Measurements from ENCODE around the gene UBIAD1.

The UBIAD1 gene

DNA sequence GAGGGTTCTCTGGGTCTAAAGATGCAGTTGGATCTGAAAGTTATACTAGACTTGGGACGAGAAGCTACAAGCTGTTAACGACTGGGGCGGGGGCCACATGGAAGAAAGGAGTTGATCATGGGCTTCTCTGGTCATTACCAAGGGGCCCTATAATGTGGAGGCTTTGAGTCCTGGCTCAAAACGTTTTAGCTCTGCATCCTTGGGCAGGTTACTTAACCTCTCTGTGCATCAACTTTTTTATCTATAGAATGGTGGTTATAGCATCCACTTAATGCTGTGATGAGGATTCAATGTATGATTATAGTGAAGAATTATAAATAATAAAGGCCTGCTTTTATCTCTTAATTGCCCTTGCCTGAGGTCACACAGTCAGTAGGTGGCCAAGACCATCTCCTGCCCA is 53.1 kb downstream of the UBIAD1 start:
- no peaks in the 10 kb centered on the region for H3K9me3 ChIP-seq (ENCODE audit: control insufficient read depth, low read length)
- no peak for DNase-seq
- H3K36me3 ChIP-seq (ENCODE audit: control insufficient read depth, insufficient read depth, low read length) = no peaks in the 10 kb centered on the region

DNA sequence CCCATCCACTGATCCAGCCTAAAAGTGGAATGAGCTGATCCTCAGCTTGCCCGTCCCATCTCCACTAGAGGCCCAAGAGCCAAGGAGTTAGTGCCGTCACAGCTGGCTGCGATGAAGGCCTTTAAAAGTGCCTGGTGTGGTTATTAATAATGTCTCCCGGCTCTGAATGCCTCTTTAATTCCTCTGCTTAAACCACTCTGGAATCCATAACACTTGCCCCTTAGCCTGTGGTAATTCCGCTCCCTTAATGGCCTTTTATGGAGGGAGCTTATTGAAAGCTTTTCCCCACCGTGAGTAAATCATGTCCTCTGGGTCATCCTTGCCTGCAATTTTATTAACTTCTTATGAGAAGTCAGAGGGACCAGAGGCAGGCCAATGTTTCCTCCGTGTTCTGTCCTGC is 55.4 kb downstream of the UBIAD1 start:
- no peak for DNase-seq
- Histone ChIP-seq H3K9me3 (ENCODE audit: control insufficient read depth, low read length) (no peaks in the 10 kb centered on the region), H3K4me1 (ENCODE audit: control insufficient read depth, insufficient read depth, low read length, poor library complexity, severe bottlenecking) (no peaks in the 10 kb centered on the region), H3K36me3 (ENCODE audit: control insufficient read depth, insufficient read depth, low read length) (no peaks in the 10 kb centered on the region), H3K27ac (ENCODE audit: insufficient read depth, low read length, poor library complexity, severe bottlenecking) (no peak overlapping the region), H3K27me3 (replicated peaks; ENCODE audit: control insufficient read depth, insufficient read depth, low read length, poor library complexity, severe bottlenecking) (no peaks in the 10 kb centered on the region), H3K4me3 (ENCODE audit: insufficient read depth, low read depth, low read length, poor library complexity, severe bottlenecking) (no peak overlapping the region)

More for the DNA sequence above, 53.1 kb downstream of the UBIAD1 start:
- Histone ChIP-seq H3K4me1 (ENCODE audit: control insufficient read depth, insufficient read depth, low read length, poor library complexity, severe bottlenecking) (no peaks in the 10 kb centered on the region), H3K4me3 (ENCODE audit: insufficient read depth, low read depth, low read length, poor library complexity, severe bottlenecking) (no peak overlapping the region), H3K27me3 (replicated peaks; ENCODE audit: control insufficient read depth, insufficient read depth, low read length, poor library complexity, severe bottlenecking) (no peaks in the 10 kb centered on the region), H3K27ac (ENCODE audit: insufficient read depth, low read length, poor library complexity, severe bottlenecking) (no peak overlapping the region)

DNA sequence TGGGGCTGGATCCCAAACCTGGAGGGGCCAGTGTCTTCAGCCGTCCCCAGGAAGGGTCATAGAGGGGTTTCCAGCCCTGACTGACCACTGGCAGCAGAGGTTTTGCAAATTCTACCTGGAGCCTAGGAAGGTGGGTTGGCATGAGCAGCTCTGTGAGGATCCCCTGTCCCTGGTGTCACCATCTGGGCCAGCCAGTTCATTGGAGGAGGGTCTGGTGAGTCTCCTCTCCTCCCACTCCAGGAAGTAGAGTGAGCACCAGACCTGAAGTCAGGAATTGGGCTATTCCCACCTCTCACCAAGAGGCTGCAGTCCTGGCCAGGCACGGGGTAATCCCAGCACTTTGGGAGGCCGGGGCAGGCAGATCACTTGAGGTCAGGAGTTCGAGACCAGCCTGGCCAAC is 57.4 kb downstream of the UBIAD1 start:
- H3K4me1 ChIP-seq (ENCODE audit: control insufficient read depth, insufficient read depth, low read length, poor library complexity, severe bottlenecking) = no peaks in the 10 kb centered on the region
- no peaks in the 10 kb centered on the region for H3K27me3 ChIP-seq (replicated peaks; ENCODE audit: control insufficient read depth, insufficient read depth, low read length, poor library complexity, severe bottlenecking)

DNA sequence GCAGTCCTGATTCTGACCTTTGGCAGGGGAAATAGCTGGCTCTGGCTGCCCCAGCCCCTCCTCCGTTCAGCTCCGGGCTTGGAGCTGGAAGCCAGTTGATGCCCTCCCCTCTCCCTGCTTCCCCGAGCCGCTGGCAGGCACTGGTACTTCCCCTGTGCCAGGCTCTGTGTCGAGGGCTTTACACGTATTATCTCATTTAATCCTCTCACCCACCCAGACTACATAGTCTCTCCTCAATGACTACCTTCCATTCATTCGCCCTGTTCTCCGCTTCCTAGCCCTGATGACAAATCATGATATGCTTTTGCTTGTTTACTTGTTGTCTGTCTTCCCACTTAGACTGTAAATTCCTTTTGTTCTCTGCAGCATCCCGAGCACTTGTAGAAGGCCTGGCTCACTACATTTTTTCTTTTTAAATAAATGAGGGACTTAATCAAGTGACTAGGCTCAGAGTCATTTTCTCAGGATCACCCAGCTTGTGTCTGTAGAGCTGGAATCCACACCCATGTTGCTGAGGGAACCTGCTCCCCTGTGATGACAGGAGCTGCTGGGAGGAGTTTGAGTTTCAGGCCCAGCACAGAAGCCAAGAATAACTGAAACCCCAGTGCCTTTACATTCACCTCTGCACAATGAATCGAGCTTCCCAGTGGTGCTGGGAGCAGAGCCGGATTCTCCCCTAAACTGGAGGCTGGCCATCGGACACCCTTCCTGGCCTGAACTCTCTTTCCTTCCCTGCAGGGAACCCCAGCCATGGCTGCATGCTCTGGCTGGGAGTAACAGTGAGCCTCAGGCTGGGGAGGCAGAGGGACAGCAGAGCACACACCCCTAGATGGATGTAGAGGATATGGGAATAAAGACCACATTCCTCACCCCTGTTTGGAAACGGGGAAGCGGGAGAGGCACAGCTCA is 58.3 kb downstream of the UBIAD1 start:
- H3K4me1 ChIP-seq (ENCODE audit: control insufficient read depth, insufficient read depth, low read length, poor library complexity, severe bottlenecking) = no peaks in the 10 kb centered on the region
- no peak overlapping the region for H3K4me3 ChIP-seq (ENCODE audit: insufficient read depth, low read depth, low read length, poor library complexity, severe bottlenecking)
- H3K27ac ChIP-seq (ENCODE audit: insufficient read depth, low read length, poor library complexity, severe bottlenecking) = no peak overlapping the region
- H3K27me3 ChIP-seq (replicated peaks; ENCODE audit: control insufficient read depth, insufficient read depth, low read length, poor library complexity, severe bottlenecking) = no peaks in the 10 kb centered on the region
- no peak for DNase-seq
- H3K9me3 ChIP-seq (ENCODE audit: control insufficient read depth, low read length) = no peaks in the 10 kb centered on the region
- no peaks in the 10 kb centered on the region for H3K36me3 ChIP-seq (ENCODE audit: control insufficient read depth, insufficient read depth, low read length)

More for the DNA sequence above, 57.4 kb downstream of the UBIAD1 start:
- no peak for DNase-seq
- H3K27ac ChIP-seq (ENCODE audit: insufficient read depth, low read length, poor library complexity, severe bottlenecking) = no peak overlapping the region
- no peaks in the 10 kb centered on the region for H3K36me3 ChIP-seq (ENCODE audit: control insufficient read depth, insufficient read depth, low read length)
- H3K9me3 ChIP-seq (ENCODE audit: control insufficient read depth, low read length) = no peaks in the 10 kb centered on the region
- H3K4me3 ChIP-seq (ENCODE audit: insufficient read depth, low read depth, low read length, poor library complexity, severe bottlenecking) = no peak overlapping the region

DNA sequence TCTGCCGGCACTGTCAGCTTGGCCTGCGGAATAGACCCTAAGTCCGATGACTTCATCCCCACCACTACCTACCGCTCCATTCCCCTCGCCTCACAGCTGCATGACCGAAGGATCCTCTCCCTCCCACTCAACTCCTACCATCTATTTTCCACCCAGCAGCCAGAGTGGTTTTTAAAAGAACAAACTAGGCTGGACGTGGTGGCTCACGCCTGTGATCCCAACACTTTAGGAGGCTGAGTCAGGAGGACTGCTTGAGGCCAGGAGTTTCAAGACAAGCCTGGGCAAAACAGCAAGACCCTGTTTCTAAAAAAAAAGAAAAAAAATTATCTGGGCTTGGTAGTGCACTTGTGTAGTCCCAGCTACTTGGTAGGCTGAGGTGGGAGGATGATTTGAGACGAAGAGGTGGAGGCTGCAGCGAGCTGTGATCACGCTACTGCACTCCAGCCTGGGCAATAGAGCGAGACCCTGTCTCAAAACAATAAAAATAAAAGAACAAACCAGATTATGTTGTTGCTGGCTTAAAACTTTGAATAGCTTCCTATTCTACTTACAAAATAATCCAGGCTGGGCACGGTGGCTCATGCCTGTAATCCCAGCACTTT is 59.0 kb downstream of the UBIAD1 start:
- DNase-seq = no peak
- Histone ChIP-seq H3K27me3 (replicated peaks; ENCODE audit: control insufficient read depth, insufficient read depth, low read length, poor library complexity, severe bottlenecking) (no peaks in the 10 kb centered on the region), H3K36me3 (ENCODE audit: control insufficient read depth, insufficient read depth, low read length) (no peaks in the 10 kb centered on the region), H3K27ac (ENCODE audit: insufficient read depth, low read length, poor library complexity, severe bottlenecking) (no peak overlapping the region), H3K4me3 (ENCODE audit: insufficient read depth, low read depth, low read length, poor library complexity, severe bottlenecking) (no peak overlapping the region), H3K4me1 (ENCODE audit: control insufficient read depth, insufficient read depth, low read length, poor library complexity, severe bottlenecking) (no peaks in the 10 kb centered on the region), H3K9me3 (ENCODE audit: control insufficient read depth, low read length) (no peaks in the 10 kb centered on the region)

DNA sequence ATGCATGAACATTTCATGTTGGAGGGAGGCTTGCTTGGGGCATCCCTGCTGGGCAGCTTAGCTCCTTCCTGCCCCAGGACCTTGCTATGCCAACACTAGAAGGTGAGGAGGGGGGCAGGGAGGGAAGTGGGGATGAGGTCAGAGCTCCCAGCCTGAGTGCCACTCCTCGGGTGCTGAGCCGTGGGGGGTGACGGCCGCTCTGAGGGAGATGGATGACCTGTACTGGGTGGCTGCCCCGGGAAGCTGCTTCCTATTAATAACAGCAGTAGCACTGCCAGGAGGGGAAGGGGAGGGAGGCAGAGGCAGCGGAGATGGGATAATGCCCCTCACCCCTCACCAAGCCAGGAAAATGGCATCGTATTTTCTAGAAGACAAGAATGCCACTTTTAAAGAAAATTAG is 60.6 kb downstream of the UBIAD1 start:
- DNase-seq = no peak
- Histone ChIP-seq H3K27me3 (replicated peaks; ENCODE audit: control insufficient read depth, insufficient read depth, low read length, poor library complexity, severe bottlenecking) (no peaks in the 10 kb centered on the region), H3K4me3 (ENCODE audit: insufficient read depth, low read depth, low read length, poor library complexity, severe bottlenecking) (no peak overlapping the region), H3K27ac (ENCODE audit: insufficient read depth, low read length, poor library complexity, severe bottlenecking) (no peak overlapping the region), H3K9me3 (ENCODE audit: control insufficient read depth, low read length) (no peaks in the 10 kb centered on the region), H3K4me1 (ENCODE audit: control insufficient read depth, insufficient read depth, low read length, poor library complexity, severe bottlenecking) (peaks cover 3% of the 10 kb centered on the region), H3K36me3 (ENCODE audit: control insufficient read depth, insufficient read depth, low read length) (no peaks in the 10 kb centered on the region)

DNA sequence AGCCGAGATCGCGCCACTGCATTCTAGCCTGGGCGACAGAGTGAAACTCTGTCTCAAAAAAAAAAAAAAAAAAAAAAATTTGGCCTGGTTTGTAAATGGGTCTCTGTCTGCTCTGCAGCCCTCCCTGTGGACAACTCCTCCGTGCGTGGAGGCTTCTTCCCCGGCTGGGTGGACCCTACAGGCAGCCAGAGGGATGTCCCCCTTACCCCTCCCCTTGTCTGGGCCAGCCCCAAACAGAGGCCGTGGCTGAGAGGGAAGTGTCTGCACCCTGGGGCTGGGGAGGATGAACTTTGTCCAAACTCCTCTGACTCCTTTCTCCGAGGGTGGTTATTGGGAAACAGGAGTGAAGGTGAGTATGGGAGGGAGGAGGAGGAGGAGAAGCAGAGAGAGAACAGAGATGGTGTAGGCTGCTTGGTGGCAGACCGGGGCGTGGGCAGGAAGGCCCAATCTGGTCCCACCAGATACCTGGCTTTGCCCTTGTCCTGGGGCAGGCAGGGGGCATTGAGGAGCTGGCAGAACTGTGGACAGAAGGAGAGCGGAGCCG is 61.3 kb downstream of the UBIAD1 start:
- Histone ChIP-seq H3K27me3 (replicated peaks; ENCODE audit: control insufficient read depth, insufficient read depth, low read length, poor library complexity, severe bottlenecking) (no peaks in the 10 kb centered on the region), H3K9me3 (ENCODE audit: control insufficient read depth, low read length) (no peaks in the 10 kb centered on the region), H3K4me1 (ENCODE audit: control insufficient read depth, insufficient read depth, low read length, poor library complexity, severe bottlenecking) (peaks cover 3% of the 10 kb centered on the region), H3K36me3 (ENCODE audit: control insufficient read depth, insufficient read depth, low read length) (no peaks in the 10 kb centered on the region), H3K4me3 (ENCODE audit: insufficient read depth, low read depth, low read length, poor library complexity, severe bottlenecking) (no peak overlapping the region), H3K27ac (ENCODE audit: insufficient read depth, low read length, poor library complexity, severe bottlenecking) (no peak overlapping the region)
- no peak for DNase-seq

DNA sequence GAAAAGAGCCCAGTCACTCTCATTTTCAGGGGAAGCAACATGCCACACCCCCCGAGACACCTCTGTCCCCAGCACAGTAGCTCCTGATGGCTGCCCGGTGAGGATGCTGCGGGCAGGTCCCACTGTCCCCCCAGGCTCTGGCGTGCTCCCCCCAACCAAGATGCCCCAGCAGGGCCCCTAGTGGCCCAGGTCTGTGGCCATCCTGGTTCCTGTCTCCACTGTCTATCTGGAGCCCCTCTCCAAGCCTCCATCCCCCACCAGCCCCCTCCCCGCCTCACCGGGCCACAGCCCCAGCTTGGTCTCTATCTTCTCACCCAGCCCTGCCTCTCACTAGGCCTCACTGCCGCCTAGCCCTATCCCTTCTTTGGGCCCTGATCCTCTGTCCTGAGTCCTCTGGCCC is 61.8 kb downstream of the UBIAD1 start:
- no peak for DNase-seq

DNA sequence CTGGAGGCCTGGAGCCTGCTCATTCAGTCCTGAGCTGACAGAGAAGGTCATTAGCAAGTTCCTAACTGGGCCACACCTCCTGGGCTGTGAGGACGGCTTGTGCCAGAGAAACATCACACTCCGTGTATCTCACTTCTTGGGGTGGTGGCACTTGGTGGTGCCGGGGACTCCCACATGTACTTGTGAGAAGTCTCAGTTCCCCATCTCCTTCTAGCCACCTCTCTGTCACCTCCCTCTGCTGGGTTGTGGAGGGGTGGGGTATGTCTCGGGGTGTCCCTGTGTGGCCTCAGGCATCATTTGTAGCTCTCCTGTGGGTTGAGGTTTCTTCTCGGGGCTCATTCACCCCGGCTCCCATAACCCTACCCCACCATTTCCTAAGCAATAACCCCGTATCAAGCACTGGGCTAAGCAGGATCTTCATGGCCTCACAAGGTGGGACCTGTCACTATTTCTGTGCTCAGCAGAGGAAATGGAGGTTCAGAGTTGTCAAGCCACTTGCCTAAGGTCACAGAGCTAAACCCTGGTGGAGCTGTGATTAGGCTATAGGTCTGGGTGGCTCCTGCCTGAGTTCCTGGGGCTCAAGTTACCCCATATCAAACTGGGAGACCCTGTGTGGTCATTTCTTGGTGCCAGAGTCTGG is 62.5 kb downstream of the UBIAD1 start:
- H3K4me1 ChIP-seq (ENCODE audit: control insufficient read depth, insufficient read depth, low read length, poor library complexity, severe bottlenecking) = peaks cover 3% of the 10 kb centered on the region
- no peak overlapping the region for H3K27ac ChIP-seq (ENCODE audit: insufficient read depth, low read length, poor library complexity, severe bottlenecking)
- DNase-seq = no peak
- no peaks in the 10 kb centered on the region for H3K9me3 ChIP-seq (ENCODE audit: control insufficient read depth, low read length)
- H3K4me3 ChIP-seq (ENCODE audit: insufficient read depth, low read depth, low read length, poor library complexity, severe bottlenecking) = no peak overlapping the region
- no peaks in the 10 kb centered on the region for H3K36me3 ChIP-seq (ENCODE audit: control insufficient read depth, insufficient read depth, low read length)
- no peaks in the 10 kb centered on the region for H3K27me3 ChIP-seq (replicated peaks; ENCODE audit: control insufficient read depth, insufficient read depth, low read length, poor library complexity, severe bottlenecking)

More for the DNA sequence above, 61.8 kb downstream of the UBIAD1 start:
- Histone ChIP-seq H3K4me3 (ENCODE audit: insufficient read depth, low read depth, low read length, poor library complexity, severe bottlenecking) (no peak overlapping the region), H3K27me3 (replicated peaks; ENCODE audit: control insufficient read depth, insufficient read depth, low read length, poor library complexity, severe bottlenecking) (no peaks in the 10 kb centered on the region), H3K27ac (ENCODE audit: insufficient read depth, low read length, poor library complexity, severe bottlenecking) (no peak overlapping the region), H3K9me3 (ENCODE audit: control insufficient read depth, low read length) (no peaks in the 10 kb centered on the region), H3K4me1 (ENCODE audit: control insufficient read depth, insufficient read depth, low read length, poor library complexity, severe bottlenecking) (peaks cover 3% of the 10 kb centered on the region), H3K36me3 (ENCODE audit: control insufficient read depth, insufficient read depth, low read length) (no peaks in the 10 kb centered on the region)
